HEK293T (cell line): ENCODE data around the gene MUSTN1.

Experiments
- FOXA1 ChIP-seq: fragments of 450-650 bp; IDR thresholded peaks from 2 replicates; pipeline ENCODE4 v1.6.1; 2016; ENCODE audit warnings: mild to moderate bottlenecking
- FOXM1 ChIP-seq: fragments of 450-650 bp; IDR thresholded peaks from 2 replicates; pipeline ENCODE4 v1.6.1; 2017; ENCODE audit warnings: mild to moderate bottlenecking, borderline replicate concordance
- L3MBTL2 ChIP-seq: fragments of 450-650 bp; conservative IDR thresholded peaks from 2 replicates; pipeline ENCODE4 v1.6.1; 2016; ENCODE audit warnings: mild to moderate bottlenecking
- LEF1 ChIP-seq: fragments of 450-650 bp; IDR thresholded peaks from 2 replicates; pipeline ENCODE4 v1.6.1; 2017; ENCODE audit warnings: mild to moderate bottlenecking, borderline replicate concordance
- NFRKB ChIP-seq: fragments of 450-650 bp; IDR thresholded peaks from 2 replicates; pipeline ENCODE4 v1.6.1; 2016; ENCODE audit warnings: mild to moderate bottlenecking, moderate library complexity
- PKNOX1 ChIP-seq: fragments of 450-650 bp; IDR thresholded peaks from 2 replicates; pipeline ENCODE4 v1.6.1; 2016
- SP1 ChIP-seq: fragments of 450-650 bp; IDR thresholded peaks from 2 replicates; pipeline ENCODE4 v1.6.1; 2017
- SUZ12 ChIP-seq: fragments of 450-650 bp; IDR thresholded peaks from 2 replicates; pipeline ENCODE4 v1.6.1; 2016; ENCODE audit warnings: mild to moderate bottlenecking

GRCh38 chr3:52784021-52784621, 50.7 kb downstream of the MUSTN1 start:
- TF ChIP-seq L3MBTL2 = no peak
- TF ChIP-seq FOXM1 = no peak
- TF ChIP-seq NFRKB = no peak
- TF ChIP-seq SUZ12 = no peak
- TF ChIP-seq PKNOX1 = no peak
- TF ChIP-seq SP1 = no peak
- no peak for TF ChIP-seq FOXA1
- TF ChIP-seq LEF1 = no peak
